Uterus (tissue), 4 donors: ENCODE measurements around the gene MYH16. TPM values are rescaled to one million over a fixed set of nuclear protein-coding genes. Genes with fewer than 3 reads are reported as not detected.
A peak's percentile ranks its signal among the peaks of the same experiment; 100 is the strongest.

Experiments
- DNase-seq, 2 donors: peaks; one replicate each; pipeline ENCODE4 v3.0.0-alpha.2; 2019 to 2020
- H3K27ac ChIP-seq, 2 donors: fragments of 200-600 bp; sonication (generic); 1 replicate in 1 of 2; 2 replicates in 1 of 2; pipeline ENCODE4 v1.5.1; 2016 to 2018
- H3K27me3 ChIP-seq, 2 donors: fragments of 200-600 bp; sonication (generic); one replicate each; pipeline ENCODE4 v1.5.1; 2018 to 2019; ENCODE audit warnings: control low read depth in 1 of 2
- H3K36me3 ChIP-seq, 2 donors: fragments of 200-600 bp; sonication (generic); one replicate each; pipeline ENCODE4 v1.5.1; 2019; ENCODE audit warnings: control low read depth in 1 of 2
- H3K4me1 ChIP-seq, 2 donors: fragments of 200-600 bp; sonication (generic); one replicate each; pipeline ENCODE4 v1.5.1; 2018 to 2019; ENCODE audit warnings: control low read depth in 1 of 2
- H3K4me3 ChIP-seq, 2 donors: fragments of 200-600 bp; sonication (generic); 1 replicate in 1 of 2; 2 replicates in 1 of 2; pipeline ENCODE4 v1.5.1; 2018 to 2019; ENCODE audit warnings: mild to moderate bottlenecking in 1 of 2
- H3K9me3 ChIP-seq, 2 donors: fragments of 200-600 bp; sonication (generic); one replicate each; pipeline ENCODE4 v1.5.1; 2019; ENCODE audit warnings: control low read depth in 1 of 2
- POLR2A ChIP-seq, 2 donors: fragments of 450-650 bp; IDR thresholded peaks; one replicate each; pipeline ENCODE4 v1.6.1; 2016; ENCODE audit warnings: antibody characterized with exemption in 2 of 2, mild to moderate bottlenecking in 1 of 2, moderate library complexity in 1 of 2
- intact Hi-C: fragments of 100-400 bp; cut with DNase I; formaldehyde crosslinking; loops from one replicate; pipeline ENCODE4 v1.15.1; 2023; ENCODE audit warnings: low total_unique reads
- total RNA-seq, 4 donors: library from RNA; depleted of rRNA in 3 of 4; stranded (reverse); fragments of >200 nt in 3 of 4; gene quantifications; one replicate each; pipeline versions ENCODE4 v1.1.0 to v1.2.4, GENCODE V29; 2014 to 2023
- TF ChIP-seq, protein P1 (sequence below), 4 experiments: fragments of 200-600 bp in 2 of 4; fragments of 450-650 bp in 2 of 4; sonication (generic) in 2 of 4; IDR thresholded peaks; one replicate each; pipeline ENCODE4 v1.5.1; 2016 to 2019; ENCODE audit warnings: antibody characterized with exemption in 4 of 4, mild to moderate bottlenecking in 2 of 4, moderate library complexity in 1 of 4
- donor health status: DM: yes; HTN: yes; CAD: no.

Gene MYH16
- total RNA-seq, 4 donors from 2014 or later: not detected

DNA sequence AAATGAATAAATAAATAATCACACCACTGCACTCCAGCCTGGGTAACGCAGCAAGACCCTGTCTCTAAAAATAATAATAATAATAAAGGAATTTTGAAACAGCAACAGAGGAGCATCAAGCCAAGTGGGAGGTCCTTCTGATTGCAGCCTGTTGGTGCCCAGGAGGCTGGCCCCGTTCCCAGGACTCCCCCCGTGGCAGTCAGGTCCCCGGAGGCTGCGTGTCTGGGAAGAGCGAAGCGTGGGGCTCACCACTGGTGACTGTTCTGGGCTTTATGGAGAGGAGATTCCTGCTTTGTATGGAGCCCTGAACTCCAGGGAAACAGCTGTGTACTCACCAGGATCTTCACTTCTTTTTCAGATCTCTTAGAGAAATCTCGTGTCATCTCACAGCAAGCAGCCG lies 19.3 kb upstream of the MYH16 start:
- no peaks in the 10 kb centered on the region for H3K4me1 ChIP-seq
- intact Hi-C loops: no loop called here
- TF ChIP-seq, protein P1, sequence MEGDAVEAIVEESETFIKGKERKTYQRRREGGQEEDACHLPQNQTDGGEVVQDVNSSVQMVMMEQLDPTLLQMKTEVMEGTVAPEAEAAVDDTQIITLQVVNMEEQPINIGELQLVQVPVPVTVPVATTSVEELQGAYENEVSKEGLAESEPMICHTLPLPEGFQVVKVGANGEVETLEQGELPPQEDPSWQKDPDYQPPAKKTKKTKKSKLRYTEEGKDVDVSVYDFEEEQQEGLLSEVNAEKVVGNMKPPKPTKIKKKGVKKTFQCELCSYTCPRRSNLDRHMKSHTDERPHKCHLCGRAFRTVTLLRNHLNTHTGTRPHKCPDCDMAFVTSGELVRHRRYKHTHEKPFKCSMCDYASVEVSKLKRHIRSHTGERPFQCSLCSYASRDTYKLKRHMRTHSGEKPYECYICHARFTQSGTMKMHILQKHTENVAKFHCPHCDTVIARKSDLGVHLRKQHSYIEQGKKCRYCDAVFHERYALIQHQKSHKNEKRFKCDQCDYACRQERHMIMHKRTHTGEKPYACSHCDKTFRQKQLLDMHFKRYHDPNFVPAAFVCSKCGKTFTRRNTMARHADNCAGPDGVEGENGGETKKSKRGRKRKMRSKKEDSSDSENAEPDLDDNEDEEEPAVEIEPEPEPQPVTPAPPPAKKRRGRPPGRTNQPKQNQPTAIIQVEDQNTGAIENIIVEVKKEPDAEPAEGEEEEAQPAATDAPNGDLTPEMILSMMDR (IDR thresholded peaks at IDR 0.05): no peak
- TF ChIP-seq POLR2A (IDR thresholded peaks at IDR 0.05): no peak
- peak in 1 of 2 donors; percentile 23 for DNase-seq
- H3K4me3 ChIP-seq: no peak overlapping the region
- no peaks in the 10 kb centered on the region for H3K36me3 ChIP-seq
- H3K9me3 ChIP-seq: no peaks in the 10 kb centered on the region
- no peak overlapping the region for H3K27ac ChIP-seq
- H3K27me3 ChIP-seq: no peaks in the 10 kb centered on the region

DNA sequence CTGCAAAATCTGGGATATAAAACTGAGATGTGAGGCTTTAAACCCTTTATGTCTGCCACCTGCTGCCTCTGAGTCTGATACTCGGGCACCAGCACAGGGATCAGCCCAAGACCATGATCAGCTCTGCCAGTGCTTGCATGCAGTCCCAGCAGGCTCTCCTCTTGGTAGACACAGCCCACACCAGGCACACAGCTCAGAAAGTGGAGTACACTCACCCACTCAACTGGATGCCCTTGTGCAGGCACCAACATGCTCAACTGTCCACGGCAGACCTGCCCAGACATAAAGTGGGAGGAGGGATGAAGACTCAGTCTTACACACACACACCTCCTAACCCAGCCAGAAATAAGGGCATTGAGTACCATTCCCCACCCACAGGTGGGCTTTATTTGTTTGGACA lies 18.2 kb upstream of the MYH16 start:
- TF ChIP-seq POLR2A (IDR thresholded peaks at IDR 0.05): no peak
- TF ChIP-seq, protein P1 (IDR thresholded peaks at IDR 0.05): no peak
- Histone ChIP-seq H3K27ac (no peak overlapping the region), H3K27me3 (no peaks in the 10 kb centered on the region), H3K36me3 (no peaks in the 10 kb centered on the region), H3K9me3 (no peaks in the 10 kb centered on the region), H3K4me1 (no peaks in the 10 kb centered on the region), H3K4me3 (no peak overlapping the region)
- no peak for DNase-seq
- intact Hi-C loops: no loop called here

DNA sequence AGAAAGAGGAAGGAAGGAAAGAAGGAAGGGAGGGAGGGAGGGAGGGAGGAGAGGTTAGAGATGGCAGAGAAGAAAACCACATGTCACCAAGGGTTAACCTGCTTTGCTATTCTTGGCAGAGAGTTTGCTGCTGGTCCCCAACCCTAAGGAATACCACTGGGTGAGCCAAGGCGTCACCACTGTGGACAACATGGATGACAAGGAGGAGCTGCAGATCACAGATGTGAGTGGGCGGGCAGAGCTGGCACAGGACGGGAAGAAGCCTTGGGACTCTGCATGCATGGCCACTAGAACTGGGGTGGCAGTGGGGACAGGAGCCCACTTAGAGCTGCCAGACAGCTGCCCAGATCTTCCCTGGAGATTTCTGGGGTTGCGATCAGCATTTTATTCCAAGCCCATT lies 17.2 kb upstream of the MYH16 start:
- Histone ChIP-seq H3K4me3 (no peak overlapping the region), H3K9me3 (no peaks in the 10 kb centered on the region), H3K27me3 (no peaks in the 10 kb centered on the region), H3K4me1 (no peaks in the 10 kb centered on the region), H3K27ac (no peak overlapping the region), H3K36me3 (no peaks in the 10 kb centered on the region)
- intact Hi-C loops: no loop called here
- TF ChIP-seq POLR2A (IDR thresholded peaks at IDR 0.05): no peak
- TF ChIP-seq, protein P1 (IDR thresholded peaks at IDR 0.05): no peak
- no peak for DNase-seq

DNA sequence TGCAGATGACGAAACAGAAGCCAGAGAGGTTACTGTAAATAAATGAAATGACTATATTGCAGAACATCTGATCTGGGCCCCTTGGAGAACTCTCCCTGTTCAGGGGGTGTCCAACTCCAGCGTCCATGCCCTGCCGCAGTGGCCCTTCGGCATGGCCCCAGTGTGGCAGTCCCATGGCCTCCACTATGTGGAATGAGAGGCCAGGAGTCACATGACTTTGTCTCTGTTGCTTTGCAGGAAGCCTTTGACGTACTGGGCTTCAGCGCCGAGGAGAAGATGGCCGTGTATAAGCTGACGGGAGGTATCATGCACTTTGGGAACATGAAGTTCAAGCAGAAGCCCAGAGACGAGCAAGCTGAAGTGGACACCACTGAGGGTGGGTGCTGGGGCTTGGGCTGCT lies 15.6 kb upstream of the MYH16 start:
- no peak for DNase-seq
- Histone ChIP-seq H3K4me1 (no peaks in the 10 kb centered on the region), H3K27ac (no peak overlapping the region), H3K36me3 (no peaks in the 10 kb centered on the region), H3K27me3 (no peaks in the 10 kb centered on the region), H3K4me3 (no peak overlapping the region), H3K9me3 (no peaks in the 10 kb centered on the region)
- TF ChIP-seq, protein P1 (IDR thresholded peaks at IDR 0.05): no peak
- TF ChIP-seq POLR2A (IDR thresholded peaks at IDR 0.05): no peak
- intact Hi-C loops: no loop called here

DNA sequence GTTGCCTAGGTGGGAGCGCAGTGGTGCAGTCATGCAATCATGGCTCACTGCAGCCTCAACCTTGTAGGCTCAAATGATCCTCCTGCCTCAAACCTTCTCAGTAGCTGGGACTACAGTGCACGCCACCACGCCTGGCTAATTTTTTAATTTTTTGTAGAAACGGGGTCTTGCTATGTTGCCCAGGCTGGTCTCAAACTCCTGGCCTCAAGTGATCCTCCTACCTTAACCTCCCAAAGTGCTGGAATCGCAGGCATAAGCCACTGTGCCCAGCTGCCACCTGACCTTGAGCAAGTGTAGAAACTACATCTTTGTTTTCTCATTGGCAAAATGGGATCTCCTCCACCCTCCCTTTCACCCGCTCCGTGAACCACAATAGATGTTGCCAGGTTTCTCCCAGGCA lies 15.0 kb upstream of the MYH16 start:
- intact Hi-C loops: no loop called here
- no peak for DNase-seq
- Histone ChIP-seq H3K36me3 (no peaks in the 10 kb centered on the region), H3K9me3 (no peaks in the 10 kb centered on the region), H3K4me1 (no peaks in the 10 kb centered on the region), H3K4me3 (no peak overlapping the region), H3K27ac (no peak overlapping the region), H3K27me3 (no peaks in the 10 kb centered on the region)
- no peak for TF ChIP-seq POLR2A (IDR thresholded peaks at IDR 0.05)
- TF ChIP-seq, protein P1 (IDR thresholded peaks at IDR 0.05): no peak
